K562 (cell line): ENCODE results near the gene ZFAND2B. TPM values are rescaled to one million over a fixed set of nuclear protein-coding genes. Genes with fewer than 3 reads are reported as not detected.

ENCODE experiments used
- ATF1 ChIP-seq, 2 experiments: fragments of 450-650 bp in 1 of 2; IDR thresholded peaks; 2 replicates each; pipeline ENCODE4 v1.6.1; 2016; ENCODE audit warnings: missing compliant biosample characterization in 1 of 2, missing genetic modification characterization in 1 of 2
- BRD4 ChIP-seq: fragments of 200-600 bp; sonication (generic); IDR thresholded peaks from 2 replicates; pipeline ENCODE4 v1.6.1; 2017; ENCODE audit warnings: inconsistent platforms
- BRF1 ChIP-seq: IDR thresholded peaks from 3 replicates; pipeline ENCODE4 v1.6.1; 2011; ENCODE audit warnings: borderline replicate concordance, mild to moderate bottlenecking; ENCODE audit not compliant: insufficient read length; ENCODE audit errors: extremely low read depth
- GTF2A2 ChIP-seq: IDR thresholded peaks from 2 replicates; pipeline ENCODE4 v1.6.1; 2016; ENCODE audit warnings: mild to moderate bottlenecking, missing genetic modification characterization, missing compliant biosample characterization
- JUND ChIP-seq, 2 experiments: IDR thresholded peaks; 2 replicates in 1 of 2; 3 replicates in 1 of 2; pipeline ENCODE4 v1.6.1; 2011; ENCODE audit warnings: borderline replicate concordance in 2 of 2, low read depth in 2 of 2, low read length in 2 of 2, improper control_type of control experiment in 1 of 2, missing biosample characterization in 1 of 2, missing genetic modification characterization in 1 of 2, missing genetic modification reagents in 1 of 2
- L3MBTL2 ChIP-seq: fragments of 450-650 bp; IDR thresholded peaks from 2 replicates; pipeline ENCODE4 v1.6.1; 2016; ENCODE audit warnings: mild to moderate bottlenecking, moderate library complexity
- MXD1 ChIP-seq: fragments of 250-450 bp; sonication (Bioruptor Pico); IDR thresholded peaks from 2 replicates; pipeline ENCODE4 v1.8.0; 2021; ENCODE audit warnings: borderline replicate concordance, mild to moderate bottlenecking, moderate library complexity; ENCODE audit not compliant: poor library complexity, severe bottlenecking
- NCOA1 ChIP-seq: fragments of 450-650 bp; IDR thresholded peaks from 2 replicates; pipeline ENCODE4 v1.6.1; 2016; ENCODE audit warnings: low read depth
- NR2C2 ChIP-seq, 2 experiments: fragments of 200-800 bp in 1 of 2; sonication (Bioruptor generic) in 1 of 2; sonication (generic) in 1 of 2; formaldehyde crosslinking in 1 of 2; IDR thresholded peaks; 2 replicates each; pipeline versions ENCODE4 v1.6.1 to v1.8.0; 2016 to 2022; ENCODE audit warnings: mild to moderate bottlenecking in 1 of 2, missing compliant biosample characterization in 1 of 2, missing genetic modification characterization in 1 of 2, missing genetic modification reagents in 1 of 2
- NUFIP1 ChIP-seq: fragments of 450-650 bp; IDR thresholded peaks from 2 replicates; pipeline ENCODE4 v1.6.1; 2018; ENCODE audit not compliant: partially characterized antibody
- PHF21A ChIP-seq: fragments of 450-650 bp; IDR thresholded peaks from 2 replicates; pipeline ENCODE4 v1.6.1; 2017; ENCODE audit warnings: low read depth, borderline replicate concordance
- RB1 ChIP-seq: fragments of 450-650 bp; IDR thresholded peaks from 2 replicates; pipeline ENCODE4 v1.6.1; 2017; ENCODE audit warnings: low read depth, mild to moderate bottlenecking
- RBM39 ChIP-seq: fragments of 200-400 bp; formaldehyde crosslinking; optimal IDR thresholded peaks from 2 replicates; pipeline ENCODE3; 2018; ENCODE audit warnings: low read depth, low read length
- SMAD3 ChIP-seq: fragments of 450-650 bp; formaldehyde crosslinking; conservative IDR thresholded peaks from 2 replicates; pipeline ENCODE4 v1.4.0; 2020; ENCODE audit warnings: mild to moderate bottlenecking
- SMARCB1 ChIP-seq: IDR thresholded peaks from 2 replicates; pipeline ENCODE4 v1.6.1; 2011; ENCODE audit warnings: improper control_type of control experiment, low read depth; ENCODE audit not compliant: insufficient read length
- SP1 ChIP-seq: sonication (generic); formaldehyde crosslinking; IDR thresholded peaks from 2 replicates; pipeline ENCODE4 v1.8.1; 2022; ENCODE audit warnings: mild to moderate bottlenecking, missing genetic modification reagents
- THAP12 ChIP-seq: fragments of 250-450 bp; sonication (Bioruptor Pico); IDR thresholded peaks from 2 replicates; pipeline ENCODE4 v1.9.0; 2021; ENCODE audit warnings: mild to moderate bottlenecking, inconsistent platforms
- YBX1 ChIP-seq: fragments of 450-650 bp; IDR thresholded peaks from 2 replicates; pipeline ENCODE4 v1.7.1; 2016; ENCODE audit warnings: mild to moderate bottlenecking
- ZBTB11 ChIP-seq, 3 experiments: fragments of 200-800 bp in 1 of 3; fragments of 250-450 bp in 1 of 3; fragments of 450-650 bp in 1 of 3; sonication (Bioruptor Pico) in 1 of 3; sonication (Bioruptor generic) in 1 of 3; formaldehyde crosslinking in 1 of 3; IDR thresholded peaks; 2 replicates each; pipeline versions ENCODE4 v1.6.1 to v1.8.0; 2016 to 2022; ENCODE audit warnings: mild to moderate bottlenecking in 2 of 3, missing genetic modification characterization in 2 of 3, missing compliant biosample characterization in 1 of 3, moderate library complexity in 1 of 3
- ZNF282 ChIP-seq: sonication (generic); formaldehyde crosslinking; IDR thresholded peaks from 2 replicates; pipeline ENCODE4 v1.8.1; 2023; ENCODE audit warnings: missing genetic modification reagents
- ZNF551 ChIP-seq: fragments of 250-450 bp; sonication (Bioruptor Pico); IDR thresholded peaks from 2 replicates; pipeline ENCODE4 v1.5.0; 2021; ENCODE audit warnings: mild to moderate bottlenecking, moderate library complexity
- polyA plus RNA-seq, 8 experiments: library from polyadenylated mRNA; depleted of rRNA in 4 of 8; stranded (reverse) in 5 of 8; unstranded in 3 of 8; fragments of >200 nt; fragmentation: Nextera tagmentation in 2 of 8; fragmentation: Illumina TruSeq in 1 of 8; extraction: Ambion mirVana in 2 of 8; extraction: Trizol in 1 of 8; gene quantifications; 2 replicates each; pipeline versions ENCODE4 v1.2.1 to v1.2.3, GENCODE V29; 2011 to 2014; ENCODE audit warnings: inconsistent platforms in 1 of 8, missing spikeins in 1 of 8
- total RNA-seq, 7 experiments: library from RNA; depleted of rRNA in 6 of 7; stranded (reverse); fragments of >200 nt in 6 of 7; fragmentation: Illumina TruSeq in 2 of 7; extraction: Trizol in 2 of 7; gene quantifications; 2 replicates each; pipeline versions ENCODE4 v1.2.1 to v1.2.3, GENCODE V29; 2011 to 2021; ENCODE audit warnings: low replicate concordance in 1 of 7

Gene ZFAND2B
- total and polyA plus RNA-seq, 9 of the 15 experiments (the other 6 are each of a cell fraction or from before 2014, with no cell fraction given) = 9.9 to 33.3 (median 26.1) TPM

- TF ChIP-seq MXD1 (CRISPR knock-in tag) (no peak), ZNF282 (CRISPR knock-in tag) (no peak), ZBTB11 (CRISPR knock-in tag; IDR thresholded peaks at IDR 0.05) (peak in 1 of 3 experiments; percentile 77; a peak in 2 of 6 replicates), ZNF551 (CRISPR knock-in tag) (no peak), NR2C2 (CRISPR knock-in tag; IDR thresholded peaks at IDR 0.05) (no peak), NR2C2 (tag; IDR thresholded peaks at IDR 0.05) (no peak), BRF1 (no peak), JUND (IDR thresholded peaks at IDR 0.05; ENCODE audit: borderline replicate concordance, low read depth, low read length) (peak; percentile 46; the same call in 1 of the 2 replicates), JUND (tag; IDR thresholded peaks at IDR 0.05; ENCODE audit: borderline replicate concordance, low read depth, low read length) (peak; percentile 17; the same call in 1 of the 3 replicates), ATF1 (CRISPR knock-in tag; IDR thresholded peaks at IDR 0.05) (peak; percentile 42; the same call in 1 of the 2 replicates), ATF1 (tag; IDR thresholded peaks at IDR 0.05) (peak; percentile 89), BRD4 (no peak), SMAD3 (no peak), RB1 (no peak), YBX1 (no peak), NUFIP1 (no peak), SMARCB1 (no peak), RBM39 (no peak), THAP12 (no peak), GTF2A2 (tag) (no peak), PHF21A (0 out of 2 replicates have a peak, but pooled peaks have one; percentile 38), L3MBTL2 (peak; percentile 19; the same call in 1 of the 2 replicates), NCOA1 (no peak), SP1 (CRISPR knock-in tag) (peak; percentile 93)
Observed at GRCh38 chr2:219229305-219230058, 22.9 kb downstream of the ZFAND2B start, which contains the start of the genes ANKZF1 and ATG9A (continued).
